H9 (cell line): ENCODE data around the gene SUMO2. TPM values are rescaled to one million over a fixed set of nuclear protein-coding genes. Genes with fewer than 3 reads are reported as not detected.

Experiments used
- DNase-seq: peaks from one replicate; pipeline ENCODE4 v3.0.0-alpha.2; 2017
- H2AFZ ChIP-seq: one replicate; pipeline ENCODE4 v1.6.1; 2013; ENCODE audit warnings: mild to moderate bottlenecking, low read length, control low read depth, moderate library complexity
- H2AK5ac ChIP-seq: 2 replicates; pipeline ENCODE4 v1.6.1; 2013; ENCODE audit warnings: low read length, control low read depth, mixed read lengths; ENCODE audit not compliant: insufficient read length
- H2BK120ac ChIP-seq: one replicate; pipeline ENCODE4 v1.6.1; 2013; ENCODE audit warnings: low read depth, mild to moderate bottlenecking, low read length, control low read depth, inconsistent platforms; ENCODE audit not compliant: poor library complexity, severe bottlenecking
- H2BK12ac ChIP-seq: 2 replicates; pipeline ENCODE4 v1.6.1; 2013; ENCODE audit warnings: low read length, control low read depth, mixed read lengths, low read depth; ENCODE audit not compliant: insufficient read length
- H2BK15ac ChIP-seq: 2 replicates; pipeline ENCODE4 v1.6.1; 2013; ENCODE audit warnings: low read depth, low read length, control low read depth
- H2BK20ac ChIP-seq: one replicate; pipeline ENCODE4 v1.6.1; 2013; ENCODE audit warnings: low read depth, mild to moderate bottlenecking, low read length, control low read depth, inconsistent platforms; ENCODE audit not compliant: poor library complexity, severe bottlenecking
- H2BK5ac ChIP-seq: 2 replicates; pipeline ENCODE4 v1.6.1; 2013; ENCODE audit warnings: low read length, control low read depth, mixed read lengths; ENCODE audit not compliant: insufficient read length
- H3K14ac ChIP-seq: 2 replicates; pipeline ENCODE4 v1.6.1; 2013; ENCODE audit warnings: low read length, control low read depth; ENCODE audit not compliant: insufficient read depth
- H3K18ac ChIP-seq: 2 replicates; pipeline ENCODE4 v1.6.1; 2013; ENCODE audit warnings: low read depth, mild to moderate bottlenecking, mixed read lengths, low read length, control low read depth; ENCODE audit not compliant: insufficient read length
- H3K23ac ChIP-seq: 2 replicates; pipeline ENCODE4 v1.6.1; 2013; ENCODE audit warnings: low read length, control low read depth, mixed read lengths, low read depth; ENCODE audit not compliant: insufficient read length
- H3K23me2 ChIP-seq: 2 replicates; pipeline ENCODE4 v1.6.1; 2013; ENCODE audit warnings: low read depth, mild to moderate bottlenecking, mixed read lengths, low read length, control low read depth; ENCODE audit not compliant: insufficient read length, poor library complexity, severe bottlenecking
- H3K27ac ChIP-seq: 2 replicates; pipeline ENCODE4 v1.5.1; 2013; ENCODE audit warnings: low read length, control low read depth, mixed read lengths, low read depth; ENCODE audit not compliant: insufficient read length
- H3K27me3 ChIP-seq: 2 replicates; pipeline ENCODE4 v1.6.1; 2013; ENCODE audit warnings: low read length, control low read depth, inconsistent platforms; ENCODE audit not compliant: insufficient read depth
- H3K4ac ChIP-seq: 2 replicates; pipeline ENCODE4 v1.6.1; 2013; ENCODE audit warnings: low read depth, mild to moderate bottlenecking, control low read depth, inconsistent platforms, low read length, moderate library complexity
- H3K4me1 ChIP-seq: 2 replicates; pipeline ENCODE4 v1.6.1; 2013; ENCODE audit warnings: low read length, control low read depth, inconsistent platforms; ENCODE audit not compliant: insufficient read depth
- H3K4me2 ChIP-seq: 2 replicates; pipeline ENCODE4 v1.6.1; 2013; ENCODE audit warnings: low read length, control low read depth, mixed read lengths; ENCODE audit not compliant: insufficient read length, insufficient read depth
- H3K56ac ChIP-seq: 2 replicates; pipeline ENCODE4 v1.6.1; 2013; ENCODE audit warnings: low read depth, mild to moderate bottlenecking, mixed read lengths, low read length, control low read depth; ENCODE audit not compliant: insufficient read length
- H3K79me1 ChIP-seq: 2 replicates; pipeline ENCODE4 v1.6.1; 2013; ENCODE audit warnings: low read depth, mild to moderate bottlenecking, moderate library complexity, low read length, control low read depth, inconsistent platforms; ENCODE audit not compliant: insufficient read depth, poor library complexity, severe bottlenecking
- H3K79me2 ChIP-seq: 2 replicates; pipeline ENCODE4 v1.6.1; 2013; ENCODE audit warnings: low read length, control low read depth, inconsistent platforms; ENCODE audit not compliant: insufficient read depth
- H3K9ac ChIP-seq: 2 replicates; pipeline ENCODE4 v1.6.1; 2013; ENCODE audit warnings: low read length, control low read depth, mixed read lengths; ENCODE audit not compliant: insufficient read length; ENCODE audit errors: extremely low read depth
- H3K9me3 ChIP-seq: one replicate; pipeline ENCODE4 v1.6.1; 2013; ENCODE audit warnings: low read depth, low read length, inconsistent platforms; ENCODE audit not compliant: control insufficient read depth
- H3T11ph ChIP-seq: one replicate; pipeline ENCODE4 v1.6.1; 2013; ENCODE audit warnings: mild to moderate bottlenecking, low read length, control low read depth, inconsistent platforms
- H4K20me1 ChIP-seq: one replicate; pipeline ENCODE4 v1.6.1; 2013; ENCODE audit not compliant: control insufficient read depth, insufficient read length, insufficient read depth
- H4K5ac ChIP-seq: 2 replicates; pipeline ENCODE4 v1.6.1; 2013; ENCODE audit warnings: low read depth, mild to moderate bottlenecking, mixed read lengths, low read length, control low read depth; ENCODE audit not compliant: insufficient read length
- H4K8ac ChIP-seq: replicated peaks from 2 replicates; pipeline ENCODE4 v1.6.1; 2013; ENCODE audit warnings: low read length, control low read depth, mixed read lengths, low read depth; ENCODE audit not compliant: insufficient read length
- H4K91ac ChIP-seq: 2 replicates; pipeline ENCODE4 v1.6.1; 2013; ENCODE audit warnings: low read depth, mild to moderate bottlenecking, moderate library complexity, mixed read lengths, low read length, control low read depth; ENCODE audit not compliant: insufficient read length
- H3K27ac Mint-ChIP-seq, 3 experiments: 2 replicates in 2 of 3; 3 replicates in 1 of 3; pipeline ENCODE4 v1.8.0; 2020 to 2021; ENCODE audit warnings: mixed read lengths in 3 of 3, mild to moderate bottlenecking in 1 of 3, moderate library complexity in 1 of 3
- H3K27me3 Mint-ChIP-seq: 2 replicates; pipeline ENCODE4 v1.8.0; 2021; ENCODE audit warnings: low read depth, mild to moderate bottlenecking, moderate library complexity, mixed read lengths
- H3K36me3 Mint-ChIP-seq, 3 experiments: 2 replicates in 2 of 3; 3 replicates in 1 of 3; pipeline ENCODE4 v1.8.0; 2020 to 2021; ENCODE audit warnings: low read depth in 3 of 3, mixed read lengths in 3 of 3; ENCODE audit not compliant: insufficient read depth in 1 of 3
- H3K4me1 Mint-ChIP-seq, 2 experiments: 2 replicates each; pipeline ENCODE4 v1.8.0; 2020; ENCODE audit warnings: mixed read lengths in 2 of 2
- H3K4me3 Mint-ChIP-seq, 2 experiments: 2 replicates in 1 of 2; 3 replicates in 1 of 2; pipeline ENCODE4 v1.8.0; 2020 to 2021; ENCODE audit warnings: mild to moderate bottlenecking in 2 of 2, mixed read lengths in 2 of 2, moderate library complexity in 1 of 2
- H3K9me3 Mint-ChIP-seq, 2 experiments: 2 replicates in 1 of 2; 3 replicates in 1 of 2; pipeline ENCODE4 v1.8.0; 2020; ENCODE audit warnings: mild to moderate bottlenecking in 2 of 2, mixed read lengths in 2 of 2, moderate library complexity in 1 of 2
- CTCF ChIP-seq: fragments of 200-600 bp; sonication (generic); conservative IDR thresholded peaks from 3 replicates; pipeline ENCODE4 v1.8.0; 2021; ENCODE audit warnings: antibody characterized with exemption, mild to moderate bottlenecking
- WGBS: extraction: QIAGEN DNeasy Blood & Tissue Kit; methylation state at CpG from one replicate; pipeline ENCODE4 v1.1.7; 2013; ENCODE audit warnings: missing lambda C conversion rate, low lambda C conversion rate, mixed read lengths; ENCODE audit not compliant: insufficient read length; ENCODE audit errors: extremely low coverage; 5-methylcytosine and 5-hydroxymethylcytosine counted together
- total RNA-seq: library from RNA; stranded (reverse); gene quantifications from 2 replicates; pipeline ENCODE4 v1.2.1, GENCODE V29; 2021

Gene SUMO2
- total RNA-seq, 1 experiment from 2014 or later, result 813 TPM

- WGBS, result no CpG with 5 or more reads among the region's 5 CpGs
- Histone ChIP-seq H3K56ac (no peak overlapping the region), H3K4ac (no peak overlapping the region), H3K4me1 (no peaks in the 10 kb centered on the region), H2BK20ac (no peak overlapping the region), H3K27ac (no peak overlapping the region), H4K8ac (no peak overlapping the region), H3K14ac (no peak overlapping the region), H3K79me1 (no peaks in the 10 kb centered on the region), H2AFZ (no peak overlapping the region), H3K18ac (no peak overlapping the region), H3K23ac (no peak overlapping the region), H2BK120ac (no peak overlapping the region), H3K79me2 (no peaks in the 10 kb centered on the region; the same call in 1 of the 2 replicates), H3K9ac (no peak overlapping the region), H2BK5ac (no peak overlapping the region), H3K4me2 (no peak overlapping the region), H4K91ac (no peak overlapping the region), H3K23me2 (no peaks in the 10 kb centered on the region), H2BK15ac (no peak overlapping the region), H2AK5ac (no peak overlapping the region), H4K20me1 (no peaks in the 10 kb centered on the region), H4K5ac (no peak overlapping the region), H3K9me3 (no peaks in the 10 kb centered on the region), H2BK12ac (no peak overlapping the region), H3T11ph (no peak overlapping the region), H3K27me3 (no peaks in the 10 kb centered on the region)
- no peak for DNase-seq
- Mint-ChIP-seq H3K36me3 (peaks cover 9 to 36% (median 30%) of the 10 kb centered on the region in 3 experiments; a peak in 6 of 7 replicates), H3K4me3 (no peak overlapping the region), H3K27ac (no peak overlapping the region), H3K27me3 (no peaks in the 10 kb centered on the region), H3K9me3 (no peaks in the 10 kb centered on the region), H3K4me1 (no peaks in the 10 kb centered on the region; a peak in 1 of 4 replicates)
- no peak for TF ChIP-seq CTCF
Observed at GRCh38 chr17:75163074-75163473, 19.7 kb downstream of the SUMO2 start.
